Neural progenitor cell (in vitro differentiated cells): Measurements from ENCODE around the gene HGD.

Source experiments
- EZH2 ChIP-seq: fragments of 200-600 bp; sonication (generic); IDR thresholded peaks from 2 replicates; pipeline ENCODE4 v1.6.1; 2017; ENCODE audit warnings: antibody characterized with exemption, mild to moderate bottlenecking, moderate library complexity
- EZH2phosphoT487 ChIP-seq: fragments of 200-600 bp; sonication (generic); IDR thresholded peaks from 2 replicates; pipeline ENCODE4 v1.6.1; 2017; ENCODE audit warnings: antibody characterized with exemption
- TF ChIP-seq, protein P1 (sequence below): fragments of 200-600 bp; sonication (generic); IDR thresholded peaks from 2 replicates; pipeline ENCODE4 v1.5.1; 2017; ENCODE audit warnings: antibody characterized with exemption, mild to moderate bottlenecking

GRCh38 chr3:120640231-120640630, 41.8 kb downstream of the HGD start:
- TF ChIP-seq, protein P1, sequence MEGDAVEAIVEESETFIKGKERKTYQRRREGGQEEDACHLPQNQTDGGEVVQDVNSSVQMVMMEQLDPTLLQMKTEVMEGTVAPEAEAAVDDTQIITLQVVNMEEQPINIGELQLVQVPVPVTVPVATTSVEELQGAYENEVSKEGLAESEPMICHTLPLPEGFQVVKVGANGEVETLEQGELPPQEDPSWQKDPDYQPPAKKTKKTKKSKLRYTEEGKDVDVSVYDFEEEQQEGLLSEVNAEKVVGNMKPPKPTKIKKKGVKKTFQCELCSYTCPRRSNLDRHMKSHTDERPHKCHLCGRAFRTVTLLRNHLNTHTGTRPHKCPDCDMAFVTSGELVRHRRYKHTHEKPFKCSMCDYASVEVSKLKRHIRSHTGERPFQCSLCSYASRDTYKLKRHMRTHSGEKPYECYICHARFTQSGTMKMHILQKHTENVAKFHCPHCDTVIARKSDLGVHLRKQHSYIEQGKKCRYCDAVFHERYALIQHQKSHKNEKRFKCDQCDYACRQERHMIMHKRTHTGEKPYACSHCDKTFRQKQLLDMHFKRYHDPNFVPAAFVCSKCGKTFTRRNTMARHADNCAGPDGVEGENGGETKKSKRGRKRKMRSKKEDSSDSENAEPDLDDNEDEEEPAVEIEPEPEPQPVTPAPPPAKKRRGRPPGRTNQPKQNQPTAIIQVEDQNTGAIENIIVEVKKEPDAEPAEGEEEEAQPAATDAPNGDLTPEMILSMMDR = no peak
- TF ChIP-seq EZH2 = no peak
- TF ChIP-seq EZH2phosphoT487 = no peak
